Skeletal muscle satellite cell (primary cell): ENCODE results near the gene WASF3.

Source experiments
- H3K27me3 ChIP-seq: 2 replicates; pipeline ENCODE4 v1.7.0; 2013; ENCODE audit warnings: low read length; ENCODE audit not compliant: control insufficient read depth, insufficient read depth
- H3K36me3 ChIP-seq: 2 replicates; pipeline ENCODE4 v1.7.0; 2013; ENCODE audit warnings: mild to moderate bottlenecking, control low read depth, low read length; ENCODE audit not compliant: insufficient read depth
- H3K4me1 ChIP-seq: 2 replicates; pipeline ENCODE4 v1.7.0; 2013; ENCODE audit warnings: low read length; ENCODE audit not compliant: control insufficient read depth, insufficient read depth
- H3K4me2 ChIP-seq: 2 replicates; pipeline ENCODE4 v1.7.0; 2013; ENCODE audit warnings: mild to moderate bottlenecking, low read length
- H3K4me3 ChIP-seq: 2 replicates; pipeline ENCODE4 v1.7.0; 2013; ENCODE audit warnings: low read length
- H3K9ac ChIP-seq: 2 replicates; pipeline ENCODE4 v1.7.0; 2013; ENCODE audit warnings: mild to moderate bottlenecking, low read depth, low read length, moderate library complexity
- H3K9me3 ChIP-seq: replicated peaks from 2 replicates; pipeline ENCODE4 v1.7.0; 2013; ENCODE audit warnings: mild to moderate bottlenecking, control low read depth, low read length

The WASF3 gene

DNA sequence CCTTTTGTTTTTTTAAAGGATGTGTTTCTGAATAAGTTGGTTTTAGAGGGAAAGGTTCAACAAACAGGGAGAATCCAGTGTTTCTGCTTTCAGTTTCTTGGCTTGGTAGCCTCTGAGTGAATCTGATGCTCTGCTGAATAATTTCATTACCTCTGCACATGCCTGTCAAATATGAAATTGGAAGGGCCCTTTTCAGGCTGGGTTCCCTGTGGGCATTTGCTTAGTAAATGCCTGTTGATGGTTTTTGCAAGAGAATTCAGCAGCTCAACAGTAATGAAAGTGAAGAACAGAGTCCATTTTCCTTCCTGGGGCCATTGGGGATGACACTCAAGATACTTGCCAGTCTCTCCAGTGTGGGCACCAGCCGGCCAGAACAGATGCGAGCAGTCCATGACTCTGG is 128.8 kb downstream of the WASF3 start:
- H3K27me3 ChIP-seq = no peaks in the 10 kb centered on the region
- no peak overlapping the region for H3K4me2 ChIP-seq
- H3K9me3 ChIP-seq = no peaks in the 10 kb centered on the region
- H3K4me1 ChIP-seq = no peaks in the 10 kb centered on the region
- H3K36me3 ChIP-seq = peaks cover 18% of the 10 kb centered on the region
- no peak overlapping the region for H3K9ac ChIP-seq
- no peak overlapping the region for H3K4me3 ChIP-seq

DNA sequence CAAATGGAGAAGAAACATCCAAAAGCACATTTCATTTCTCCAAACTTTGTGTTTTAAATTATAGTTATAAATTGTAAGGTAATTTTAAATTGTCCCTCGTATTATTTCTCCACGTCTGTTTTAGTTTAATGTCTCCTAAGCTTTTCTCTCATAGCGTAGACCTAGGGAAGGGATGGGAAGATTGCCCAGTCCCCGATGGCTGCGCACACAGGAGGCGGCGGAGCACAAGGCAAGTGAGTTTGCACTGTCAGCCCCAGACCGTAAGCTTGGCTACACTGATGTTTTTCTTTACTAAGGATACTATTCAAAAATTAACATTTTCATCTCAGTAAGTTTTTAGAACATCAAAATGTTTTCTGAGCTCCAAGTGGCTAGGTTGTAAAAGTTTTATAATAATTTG is 130.8 kb downstream of the WASF3 start:
- Histone ChIP-seq H3K4me1 (no peaks in the 10 kb centered on the region), H3K9me3 (no peaks in the 10 kb centered on the region), H3K4me3 (no peak overlapping the region), H3K4me2 (no peak overlapping the region), H3K27me3 (no peaks in the 10 kb centered on the region), H3K9ac (no peak overlapping the region), H3K36me3 (peaks cover 9% of the 10 kb centered on the region)

DNA sequence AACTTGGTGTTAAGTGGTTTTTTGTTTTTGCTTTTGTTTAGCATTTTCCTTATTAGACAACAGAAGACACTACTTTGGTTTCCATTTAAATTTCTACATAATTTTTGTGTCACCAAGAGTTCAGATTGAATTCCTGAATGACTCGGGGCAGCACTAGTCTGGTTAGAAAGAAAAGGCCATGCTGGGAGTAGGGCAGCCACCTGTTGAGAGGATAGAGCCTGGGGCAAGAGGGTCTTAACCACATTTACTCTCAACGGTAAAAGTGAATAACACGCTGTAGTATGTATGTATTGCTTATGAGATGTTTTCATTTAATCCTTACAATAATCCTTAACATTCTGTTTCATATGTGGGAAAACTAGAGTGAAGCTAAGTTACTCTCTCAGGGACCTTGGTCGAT is 131.5 kb downstream of the WASF3 start:
- no peaks in the 10 kb centered on the region for H3K9me3 ChIP-seq
- no peaks in the 10 kb centered on the region for H3K4me1 ChIP-seq
- H3K9ac ChIP-seq = no peak overlapping the region
- no peak overlapping the region for H3K4me2 ChIP-seq
- no peak overlapping the region for H3K4me3 ChIP-seq
- H3K27me3 ChIP-seq = no peaks in the 10 kb centered on the region
- H3K36me3 ChIP-seq = peaks cover 9% of the 10 kb centered on the region

DNA sequence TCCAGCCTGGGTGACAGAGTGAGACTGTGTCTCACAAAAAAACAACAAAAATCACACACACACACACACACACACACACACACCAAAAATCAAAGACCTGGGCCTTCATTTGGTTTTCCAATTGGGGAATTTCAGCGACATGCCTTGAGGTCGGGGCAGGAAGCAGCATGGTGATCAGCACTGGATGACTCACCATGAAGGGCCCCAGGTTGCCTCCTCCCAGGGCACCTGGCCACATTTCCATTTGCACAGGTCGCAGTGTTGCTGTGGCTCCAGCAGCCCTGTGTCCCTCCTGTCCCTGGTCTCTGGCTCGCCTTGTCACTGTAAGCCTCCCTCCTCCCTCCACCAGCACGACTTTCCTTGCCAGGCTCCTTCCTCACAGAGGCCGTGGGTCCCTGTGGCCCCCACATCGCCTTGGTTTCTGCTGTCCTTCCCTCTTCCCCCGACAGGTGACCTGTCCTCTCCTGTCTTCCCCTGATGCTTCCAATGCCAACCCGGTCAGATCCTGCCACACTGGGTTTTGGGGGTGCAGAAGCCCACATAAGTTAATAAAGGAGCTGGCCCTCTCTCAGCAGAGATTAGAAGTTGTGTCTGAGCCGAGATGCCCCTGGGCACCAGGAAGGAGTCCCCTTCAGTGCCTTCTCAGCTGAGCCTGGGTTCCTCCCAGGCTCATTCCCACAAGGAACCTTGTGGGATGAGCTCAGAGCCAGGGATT is 136.4 kb downstream of the WASF3 start:
- Histone ChIP-seq H3K4me2 (no peak overlapping the region), H3K27me3 (no peaks in the 10 kb centered on the region), H3K4me1 (peaks cover 3% of the 10 kb centered on the region), H3K9me3 (no peaks in the 10 kb centered on the region), H3K36me3 (no peaks in the 10 kb centered on the region), H3K4me3 (no peak overlapping the region), H3K9ac (no peak overlapping the region)

DNA sequence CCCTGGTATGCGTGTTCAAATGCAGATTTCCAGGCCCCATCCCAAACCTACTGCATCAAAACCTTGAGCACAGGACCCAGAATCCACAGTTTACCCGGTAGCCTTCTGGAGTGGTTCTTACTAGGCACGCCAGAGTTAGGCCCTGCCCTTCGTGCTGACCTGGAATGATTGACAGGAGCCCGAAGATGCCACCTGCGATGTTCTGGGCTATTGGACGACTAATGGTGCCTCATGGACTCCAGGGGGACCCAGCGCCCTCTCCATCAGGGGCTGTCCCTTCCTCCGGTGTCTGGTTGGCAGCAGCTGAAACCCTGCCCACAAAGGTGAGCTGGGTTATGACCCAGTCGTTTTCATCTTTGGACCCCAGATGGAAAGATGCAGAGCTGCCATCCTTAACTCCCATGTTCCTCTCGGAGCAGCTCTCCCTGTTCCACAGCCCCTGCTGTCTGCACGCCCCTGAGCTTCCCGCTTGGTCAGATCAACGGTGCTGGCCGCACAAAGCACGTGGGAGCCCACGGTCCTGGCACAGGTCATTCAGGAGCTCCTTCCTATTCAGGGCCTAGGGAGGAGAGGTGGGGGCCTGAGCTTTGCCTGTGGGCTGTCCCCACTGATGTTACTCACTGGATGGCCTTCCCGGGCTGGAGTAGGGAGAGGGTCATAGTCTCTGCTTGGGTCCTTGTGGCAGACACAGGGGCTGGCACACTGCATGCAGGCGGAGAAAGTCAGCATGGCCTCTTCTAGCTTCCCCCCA is 137.3 kb downstream of the WASF3 start:
- Histone ChIP-seq H3K4me2 (no peak overlapping the region), H3K9ac (no peak overlapping the region), H3K4me3 (no peak overlapping the region), H3K4me1 (peaks cover 3% of the 10 kb centered on the region), H3K36me3 (no peaks in the 10 kb centered on the region), H3K9me3 (no peaks in the 10 kb centered on the region), H3K27me3 (no peaks in the 10 kb centered on the region)

DNA sequence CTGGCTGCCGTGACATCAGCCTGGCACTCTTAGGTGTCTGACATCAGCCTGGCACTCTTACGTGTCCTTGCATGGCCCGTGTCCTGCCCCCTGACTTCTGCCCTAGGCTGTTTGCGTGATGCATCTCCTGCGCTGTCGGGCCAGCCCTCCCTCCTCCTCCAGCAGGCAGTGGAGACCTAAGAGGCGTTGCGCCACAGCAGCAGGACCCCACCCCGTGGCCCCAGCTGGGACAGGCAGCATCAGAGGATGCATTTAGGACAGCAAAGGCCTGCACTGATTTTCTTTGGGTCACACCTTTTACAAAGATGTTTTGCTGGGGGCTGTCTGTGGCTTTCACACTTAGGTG is 137.8 kb downstream of the WASF3 start:
- H3K4me1 ChIP-seq = peaks cover 3% of the 10 kb centered on the region
- H3K4me2 ChIP-seq = no peak overlapping the region
- H3K9me3 ChIP-seq = no peaks in the 10 kb centered on the region
- no peak overlapping the region for H3K4me3 ChIP-seq
- no peak overlapping the region for H3K9ac ChIP-seq
- no peaks in the 10 kb centered on the region for H3K36me3 ChIP-seq
- no peaks in the 10 kb centered on the region for H3K27me3 ChIP-seq

DNA sequence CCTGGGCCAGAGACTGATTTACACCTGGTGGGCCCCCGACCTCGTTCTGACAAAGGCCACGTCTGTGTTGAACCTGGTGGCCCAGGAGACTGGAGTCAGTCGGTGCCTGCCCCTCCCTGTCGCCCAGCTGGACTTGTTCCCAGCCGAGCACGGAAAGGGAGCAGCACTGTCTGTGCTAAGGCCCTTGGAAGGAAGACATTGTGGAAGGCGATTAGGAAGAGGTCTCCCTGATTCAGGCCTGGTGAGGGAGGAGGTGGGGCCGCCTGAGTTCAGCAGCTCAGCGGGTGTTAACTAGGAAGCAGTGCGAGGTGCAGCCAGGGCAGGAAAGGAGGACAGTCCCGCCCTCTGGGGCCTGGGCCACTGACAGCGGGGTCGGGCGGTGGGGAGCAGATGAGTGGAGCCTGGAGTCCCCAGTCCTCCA is 138.4 kb downstream of the WASF3 start:
- Histone ChIP-seq H3K4me1 (peaks cover 3% of the 10 kb centered on the region), H3K9ac (no peak overlapping the region), H3K9me3 (no peaks in the 10 kb centered on the region), H3K27me3 (no peaks in the 10 kb centered on the region), H3K4me2 (no peak overlapping the region), H3K36me3 (no peaks in the 10 kb centered on the region), H3K4me3 (no peak overlapping the region)

DNA sequence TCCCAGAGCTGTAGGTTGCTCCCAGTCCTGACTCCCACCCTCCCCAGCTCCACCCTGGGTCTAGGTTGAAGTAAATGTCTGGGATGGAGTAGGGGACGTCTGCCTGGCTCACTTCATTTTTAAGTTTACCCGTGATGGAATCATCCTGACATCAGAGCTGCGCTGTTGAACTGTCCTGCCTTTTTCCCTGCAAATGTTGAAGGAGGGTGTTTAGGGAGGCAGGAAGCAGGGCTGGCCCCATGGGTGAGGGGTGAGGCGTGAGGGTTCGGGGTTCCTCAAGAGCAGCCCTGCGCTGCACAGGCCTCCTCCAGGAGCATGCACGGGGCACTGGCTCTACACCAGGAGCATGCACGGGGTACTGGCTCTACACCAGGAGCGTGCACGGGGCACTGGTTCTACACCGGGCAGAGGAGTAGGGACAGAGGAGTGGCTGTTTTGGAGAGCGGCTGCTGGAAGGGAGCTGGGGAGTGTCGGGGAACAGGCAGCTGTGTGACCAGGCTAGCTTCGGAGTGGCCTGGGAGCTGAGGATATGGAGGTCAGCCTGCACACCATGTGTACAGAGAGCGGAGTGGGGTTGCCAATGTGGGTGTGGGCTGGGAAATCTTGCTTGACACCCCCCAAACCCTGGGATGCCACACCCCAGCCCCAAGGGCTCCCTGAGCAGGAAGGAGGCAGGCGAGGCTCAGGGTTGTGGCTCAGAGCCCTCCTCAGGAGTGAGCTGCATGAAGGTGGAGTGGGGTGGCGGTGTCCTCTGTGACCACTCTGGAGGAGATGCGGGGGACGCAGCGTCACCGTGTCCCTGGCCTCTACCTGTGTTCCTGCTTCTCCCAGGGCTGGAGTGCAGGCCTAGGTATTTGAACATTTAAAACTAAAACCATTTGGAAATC is 139.8 kb downstream of the WASF3 start:
- no peaks in the 10 kb centered on the region for H3K36me3 ChIP-seq
- no peak overlapping the region for H3K9ac ChIP-seq
- peaks cover 3% of the 10 kb centered on the region for H3K4me1 ChIP-seq
- no peaks in the 10 kb centered on the region for H3K9me3 ChIP-seq
- H3K4me2 ChIP-seq = no peak overlapping the region
- no peak overlapping the region for H3K4me3 ChIP-seq
- H3K27me3 ChIP-seq = no peaks in the 10 kb centered on the region

DNA sequence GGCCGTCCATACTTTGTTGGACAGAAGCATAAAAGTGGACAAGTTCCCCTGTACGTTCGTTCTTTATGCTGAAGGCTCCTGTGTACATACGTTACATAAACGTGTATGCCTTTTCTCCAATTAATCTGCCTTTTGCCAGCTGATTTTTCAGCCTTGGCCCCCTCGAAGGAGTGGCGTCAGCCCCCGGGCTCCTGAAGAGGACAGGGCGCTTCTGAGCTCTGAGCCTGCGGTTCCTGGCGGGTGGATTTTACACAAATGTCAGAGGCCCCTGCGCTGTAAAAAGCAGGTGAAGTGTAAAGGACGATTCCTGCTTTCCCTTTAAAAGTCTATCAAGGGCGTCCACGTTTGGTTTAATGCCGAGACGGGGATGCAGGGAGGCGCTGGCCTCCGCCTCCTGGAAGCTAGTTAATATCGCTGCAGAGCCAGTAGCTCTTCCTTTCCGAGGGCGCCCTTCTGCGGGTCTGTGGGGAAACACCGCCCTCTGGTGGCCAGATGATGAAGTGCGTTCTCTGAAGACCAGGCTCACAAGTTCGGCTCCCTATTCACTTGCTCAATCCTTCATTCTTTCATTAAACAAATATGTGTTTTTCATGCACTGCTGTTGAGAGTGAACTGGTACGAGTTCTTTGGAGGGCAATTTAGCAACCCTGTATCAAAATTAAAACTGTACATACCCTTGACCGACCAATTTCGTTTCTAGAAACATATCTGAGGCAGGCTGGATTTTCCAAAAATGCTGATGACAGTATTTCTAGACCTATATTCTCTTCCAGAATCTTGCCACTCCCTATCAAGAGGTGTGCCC is 141.1 kb downstream of the WASF3 start:
- H3K4me1 ChIP-seq = peaks cover 3% of the 10 kb centered on the region
- H3K4me3 ChIP-seq = peak overlapping the region; percentile 32
- peak overlapping the region; percentile 65 for H3K4me2 ChIP-seq
- H3K36me3 ChIP-seq = no peaks in the 10 kb centered on the region
- H3K9ac ChIP-seq = no peak overlapping the region
- peaks cover 10% of the 10 kb centered on the region for H3K27me3 ChIP-seq
- H3K9me3 ChIP-seq = no peaks in the 10 kb centered on the region

DNA sequence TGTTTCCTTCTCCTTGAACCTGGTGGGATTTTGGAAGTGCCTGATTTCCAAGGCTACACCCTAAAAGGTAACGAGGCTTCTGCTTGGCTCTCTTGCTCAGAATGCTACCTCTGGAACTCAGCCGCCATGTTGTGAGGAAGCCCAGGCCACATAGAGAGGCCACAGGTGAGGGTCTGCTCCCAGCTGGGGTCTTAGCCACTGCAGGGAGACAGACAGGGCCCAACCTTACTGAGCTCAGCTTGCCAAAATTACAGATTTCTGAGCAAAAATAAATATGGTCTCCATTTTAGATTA is 141.7 kb downstream of the WASF3 start:
- no peak overlapping the region for H3K9ac ChIP-seq
- no peak overlapping the region for H3K4me2 ChIP-seq
- peaks cover 10% of the 10 kb centered on the region for H3K27me3 ChIP-seq
- no peak overlapping the region for H3K4me3 ChIP-seq
- H3K36me3 ChIP-seq = no peaks in the 10 kb centered on the region
- peaks cover 3% of the 10 kb centered on the region for H3K4me1 ChIP-seq
- no peaks in the 10 kb centered on the region for H3K9me3 ChIP-seq

DNA sequence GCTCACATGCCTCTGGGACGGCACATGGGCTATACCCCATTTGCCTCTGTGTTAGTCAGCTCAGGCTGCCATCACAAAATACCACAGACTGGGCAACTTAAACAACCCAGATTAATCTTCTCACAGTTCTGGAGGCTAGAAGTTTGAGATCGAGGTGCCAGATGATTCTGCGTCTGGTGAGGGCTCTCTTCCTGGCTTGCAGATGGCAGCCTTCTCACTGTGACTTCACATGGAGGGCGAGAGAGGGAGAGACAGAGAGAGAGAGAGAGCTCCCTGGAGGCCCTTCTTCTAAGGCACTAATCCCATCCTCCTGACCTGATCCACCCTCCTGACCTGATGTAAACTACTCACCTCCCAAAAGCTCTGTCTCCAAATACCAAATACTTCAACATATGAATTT is 148.1 kb downstream of the WASF3 start:
- H3K9me3 ChIP-seq = no peaks in the 10 kb centered on the region
- H3K36me3 ChIP-seq = no peaks in the 10 kb centered on the region

More for the DNA sequence above, 148.1 kb downstream of the WASF3 start:
- Histone ChIP-seq H3K27me3 (peaks cover 32% of the 10 kb centered on the region), H3K4me3 (no peak overlapping the region), H3K4me1 (no peaks in the 10 kb centered on the region), H3K9ac (no peak overlapping the region), H3K4me2 (no peak overlapping the region)
